Endothelial cell (in vitro differentiated cells): ENCODE measurements around the gene MRPL19. TPM values are rescaled to one million over a fixed set of nuclear protein-coding genes. Genes with fewer than 3 reads are reported as not detected.
"Not testable (repeated sequence)": the region's sequence is repeated elsewhere in the genome, so short reads cannot be mapped to it uniquely, and the experiment has no call there.

Source experiments
- DNase-seq: peaks from one replicate; pipeline ENCODE4 v3.0.0; 2021; ENCODE audit warnings: low spot score
- H3K27ac Mint-ChIP-seq: one replicate; pipeline ENCODE4 v1.8.0; 2021; ENCODE audit warnings: mixed read lengths, inconsistent platforms; ENCODE audit not compliant: unreplicated experiment
- H3K27me3 Mint-ChIP-seq: one replicate; pipeline ENCODE4 v1.8.0; 2021; ENCODE audit warnings: mild to moderate bottlenecking, moderate library complexity, mixed read lengths, inconsistent platforms; ENCODE audit not compliant: unreplicated experiment
- H3K36me3 Mint-ChIP-seq: one replicate; pipeline ENCODE4 v1.8.0; 2021; ENCODE audit warnings: mild to moderate bottlenecking, low read depth, mixed read lengths, inconsistent platforms; ENCODE audit not compliant: unreplicated experiment
- H3K4me1 Mint-ChIP-seq: one replicate; pipeline ENCODE4 v1.8.0; 2021; ENCODE audit warnings: mild to moderate bottlenecking, mixed read lengths, inconsistent platforms; ENCODE audit not compliant: unreplicated experiment
- H3K4me3 Mint-ChIP-seq: one replicate; pipeline ENCODE4 v1.8.0; 2021; ENCODE audit warnings: mild to moderate bottlenecking, mixed read lengths, inconsistent platforms; ENCODE audit not compliant: unreplicated experiment
- H3K9me3 Mint-ChIP-seq: one replicate; pipeline ENCODE4 v1.8.0; 2021; ENCODE audit warnings: mixed read lengths, inconsistent platforms; ENCODE audit not compliant: unreplicated experiment
- CTCF ChIP-seq: fragments of 200-600 bp; sonication (generic); IDR thresholded peaks from one replicate; pipeline ENCODE4 v1.5.0; 2021; ENCODE audit warnings: antibody characterized with exemption; ENCODE audit not compliant: unreplicated experiment
- total RNA-seq: library from RNA; stranded (reverse); fragmentation: NEBNext Ultra II Directional; extraction: Animal tissue kit (Norgen Biotek cat#: 25700); gene quantifications from one replicate; pipeline ENCODE4 v1.2.1, GENCODE V29; 2021; ENCODE audit not compliant: unreplicated experiment

The MRPL19 gene
- total RNA-seq, 1 donor from 2014 or later = 40.1 TPM

- H3K36me3 Mint-ChIP-seq = peaks cover 4% of the 10 kb centered on the region
- H3K27ac Mint-ChIP-seq = no peak overlapping the region
- H3K4me1 Mint-ChIP-seq = no peaks in the 10 kb centered on the region
- no peaks in the 10 kb centered on the region for H3K9me3 Mint-ChIP-seq
- no peak overlapping the region for H3K4me3 Mint-ChIP-seq
- no peaks in the 10 kb centered on the region for H3K27me3 Mint-ChIP-seq
- DNase-seq = no peak
- no peak for TF ChIP-seq CTCF
Observed at GRCh38 chr2:75676464-75676863, 29.9 kb downstream of the MRPL19 start.

- Mint-ChIP-seq H3K27me3 (no peaks in the 10 kb centered on the region), H3K4me1 (no peaks in the 10 kb centered on the region), H3K27ac (no peak overlapping the region), H3K9me3 (no peaks in the 10 kb centered on the region), H3K4me3 (no peak overlapping the region), H3K36me3 (peaks cover 9% of the 10 kb centered on the region)
- DNase-seq = no peak
- no peak for TF ChIP-seq CTCF
Observed at GRCh38 chr2:75679556-75679955, 33.0 kb downstream of the MRPL19 start.

- Mint-ChIP-seq H3K36me3 (peaks cover 9% of the 10 kb centered on the region), H3K4me1 (no peaks in the 10 kb centered on the region), H3K27ac (no peak overlapping the region), H3K27me3 (peaks cover 1% of the 10 kb centered on the region), H3K9me3 (no peaks in the 10 kb centered on the region), H3K4me3 (no peak overlapping the region)
- no peak for DNase-seq
- TF ChIP-seq CTCF = no peak
Observed at GRCh38 chr2:75680402-75680801, 33.8 kb downstream of the MRPL19 start.

- not testable (repeated sequence) for H3K4me3 Mint-ChIP-seq, H3K27ac Mint-ChIP-seq, H3K9me3 Mint-ChIP-seq, DNase-seq, H3K4me1 Mint-ChIP-seq, H3K27me3 Mint-ChIP-seq
- H3K36me3 Mint-ChIP-seq = peaks cover 11% of the 10 kb centered on the region
Observed at GRCh38 chr2:75683430-75683829, 36.8 kb downstream of the MRPL19 start.

GRCh38 chr2:75688196-75688595 lies 41.6 kb downstream of the MRPL19 start:
- Mint-ChIP-seq H3K36me3 (peaks cover 13% of the 10 kb centered on the region), H3K4me1 (no peaks in the 10 kb centered on the region), H3K9me3 (no peaks in the 10 kb centered on the region), H3K27me3 (peaks cover 2% of the 10 kb centered on the region), H3K27ac (no peak overlapping the region), H3K4me3 (no peak overlapping the region)
- TF ChIP-seq CTCF = no peak
- no peak for DNase-seq

- Mint-ChIP-seq H3K4me1 (no peaks in the 10 kb centered on the region), H3K36me3 (peaks cover 18% of the 10 kb centered on the region), H3K4me3 (no peak overlapping the region)
Observed at GRCh38 chr2:75698918-75699317, 52.3 kb downstream of the MRPL19 start.

More at GRCh38 chr2:75698918-75699317, 52.3 kb downstream of the MRPL19 start:
- peaks cover 2% of the 10 kb centered on the region for H3K27me3 Mint-ChIP-seq
- DNase-seq = no peak
- no peaks in the 10 kb centered on the region for H3K9me3 Mint-ChIP-seq
- no peak for TF ChIP-seq CTCF
- no peak overlapping the region for H3K27ac Mint-ChIP-seq
